CD4-positive, alpha-beta T cell treated with Interleukin-4 for 4 hours (primary cell): ENCODE measurements around the gene PPM1J.

Source experiments
- DNase-seq: peaks from one replicate; pipeline ENCODE4 v3.0.0-alpha.2; 2020

Gene PPM1J

GRCh38 chr1:112702420-112703261, 12.5 kb downstream of the PPM1J start:
- no peak for DNase-seq

- no peak for DNase-seq
Measured at GRCh38 chr1:112702067-112702395, 13.1 kb downstream of the PPM1J start.

- no peak for DNase-seq
Measured at GRCh38 chr1:112701227-112702066, 13.7 kb downstream of the PPM1J start.

GRCh38 chr1:112700290-112701226, 14.6 kb downstream of the PPM1J start:
- DNase-seq, result peak; percentile 70

GRCh38 chr1:112699425-112700144, 15.5 kb downstream of the PPM1J start:
- DNase-seq, result no peak

- no peak for DNase-seq
Measured at GRCh38 chr1:112698366-112699310, 16.5 kb downstream of the PPM1J start.

- no peak for DNase-seq
Measured at GRCh38 chr1:112697781-112698201, 17.3 kb downstream of the PPM1J start.

GRCh38 chr1:112696578-112697314, 18.4 kb downstream of the PPM1J start:
- no peak for DNase-seq

GRCh38 chr1:112695276-112695675, 19.9 kb downstream of the PPM1J start:
- no peak for DNase-seq

GRCh38 chr1:112694363-112694929, 20.7 kb downstream of the PPM1J start:
- no peak for DNase-seq

- DNase-seq, result no peak
Measured at GRCh38 chr1:112693821-112694220, 21.3 kb downstream of the PPM1J start.

- no peak for DNase-seq
Measured at GRCh38 chr1:112692681-112693080, 22.5 kb downstream of the PPM1J start.

GRCh38 chr1:112689842-112690237, 25.3 kb downstream of the PPM1J start:
- DNase-seq, result no peak

- no peak for DNase-seq
Measured at GRCh38 chr1:112689196-112689841, 25.8 kb downstream of the PPM1J start.

GRCh38 chr1:112688781-112689193, 26.3 kb downstream of the PPM1J start:
- no peak for DNase-seq

GRCh38 chr1:112687785-112688496, 27.2 kb downstream of the PPM1J start:
- DNase-seq, result no peak

GRCh38 chr1:112687361-112687760, 27.8 kb downstream of the PPM1J start:
- no peak for DNase-seq

- DNase-seq, result no peak
Measured at GRCh38 chr1:112686835-112687234, 28.3 kb downstream of the PPM1J start.

- DNase-seq, result no peak
Measured at GRCh38 chr1:112686417-112686816, 28.7 kb downstream of the PPM1J start.
